ENCODE measurements around the gene VTI1A.

Gene VTI1A

GRCh38 chr10:112732277-112732921 is 285.4 kb downstream of the VTI1A start:
- no peak overlapping the region for H3K4me3 ChIP-seq (ENCODE audit: low read depth, low read length)
- TF ChIP-seq POLR2A (IDR thresholded peaks at IDR 0.05; ENCODE audit: extremely low read depth, insufficient read length) (no peak), MAX (IDR thresholded peaks at IDR 0.05; ENCODE audit: low read depth, low read length) (no peak), MYC (IDR thresholded peaks at IDR 0.05; ENCODE audit: low read depth, low read length) (no peak), CTCF (IDR thresholded peaks at IDR 0.05; ENCODE audit: low read depth, low read length) (no peak)
- no peak for DNase-seq (ENCODE audit: low read depth)

- DNase-seq (ENCODE audit: low read depth) = no peak
- no peak overlapping the region for H3K4me3 ChIP-seq (ENCODE audit: low read depth, low read length)
- no peak for TF ChIP-seq MYC (IDR thresholded peaks at IDR 0.05; ENCODE audit: low read depth, low read length)
Observed at GRCh38 chr10:112735041-112735695, 288.2 kb downstream of the VTI1A start.

GRCh38 chr10:112738606-112739591 is 291.9 kb downstream of the VTI1A start:
- no peak overlapping the region for H3K4me3 ChIP-seq (ENCODE audit: low read depth, low read length)
- no peak for TF ChIP-seq CTCF (IDR thresholded peaks at IDR 0.05; ENCODE audit: low read depth, low read length)
- no peak for TF ChIP-seq MYC (IDR thresholded peaks at IDR 0.05; ENCODE audit: low read depth, low read length)
- TF ChIP-seq MAX (IDR thresholded peaks at IDR 0.05; ENCODE audit: low read depth, low read length) = no peak
- no peak for TF ChIP-seq POLR2A (IDR thresholded peaks at IDR 0.05; ENCODE audit: extremely low read depth, insufficient read length)
- DNase-seq (ENCODE audit: low read depth) = no peak

GRCh38 chr10:112739592-112740353 is 292.8 kb downstream of the VTI1A start:
- H3K4me3 ChIP-seq (ENCODE audit: low read depth, low read length) = no peak overlapping the region
- TF ChIP-seq MYC (IDR thresholded peaks at IDR 0.05; ENCODE audit: low read depth, low read length) (no peak), CTCF (IDR thresholded peaks at IDR 0.05; ENCODE audit: low read depth, low read length) (no peak), POLR2A (IDR thresholded peaks at IDR 0.05; ENCODE audit: extremely low read depth, insufficient read length) (no peak), MAX (IDR thresholded peaks at IDR 0.05; ENCODE audit: low read depth, low read length) (no peak)
- no peak for DNase-seq (ENCODE audit: low read depth)

GRCh38 chr10:112741830-112742402 is 294.9 kb downstream of the VTI1A start:
- no peak overlapping the region for H3K4me3 ChIP-seq (ENCODE audit: low read depth, low read length)
- peak; percentile 12 for DNase-seq (ENCODE audit: low read depth)
- TF ChIP-seq MYC (IDR thresholded peaks at IDR 0.05; ENCODE audit: low read depth, low read length) = no peak
- no peak for TF ChIP-seq MAX (IDR thresholded peaks at IDR 0.05; ENCODE audit: low read depth, low read length)
- no peak for TF ChIP-seq POLR2A (IDR thresholded peaks at IDR 0.05; ENCODE audit: extremely low read depth, insufficient read length)
- no peak for TF ChIP-seq CTCF (IDR thresholded peaks at IDR 0.05; ENCODE audit: low read depth, low read length)

Data from NB4 (cell line).